GM23248 (cell line): Measurements from ENCODE around the gene NFIX.
"Not testable (repeated sequence)": the region's sequence is repeated elsewhere in the genome, so short reads cannot be mapped to it uniquely, and the experiment has no call there.

Experiments
- EZH2 ChIP-seq: fragments of 200-600 bp; sonication (generic); IDR thresholded peaks from 2 replicates; pipeline ENCODE4 v1.6.1; 2018; ENCODE audit warnings: antibody characterized with exemption, mild to moderate bottlenecking; ENCODE audit not compliant: insufficient read depth, poor library complexity, severe bottlenecking
- EZH2phosphoT487 ChIP-seq: fragments of 200-600 bp; sonication (generic); IDR thresholded peaks from 2 replicates; pipeline ENCODE4 v1.6.1; 2018; ENCODE audit warnings: antibody characterized with exemption, moderate library complexity, mild to moderate bottlenecking, low read depth; ENCODE audit not compliant: insufficient read depth

- not testable (repeated sequence) for TF ChIP-seq EZH2, EZH2phosphoT487
Measured at GRCh38 chr19:12957389-12957952, 37.8 kb upstream of the NFIX start.
